GM20000 (cell line): ENCODE results near the gene SNRPN.
A peak's percentile ranks its signal among the peaks of the same experiment; 100 is the strongest.
"Not testable (repeated sequence)": the region's sequence is repeated elsewhere in the genome, so short reads cannot be mapped to it uniquely, and the experiment has no call there.

Source experiments
- DNase-seq: peaks from one replicate; pipeline ENCODE4 v3.0.0; 2012; ENCODE audit warnings: low spot score
- TF ChIP-seq, protein P1 (sequence below): IDR thresholded peaks from 2 replicates; pipeline ENCODE4 v1.5.1; 2012; ENCODE audit warnings: mild to moderate bottlenecking, control low read depth; ENCODE audit errors: extremely low read depth, missing control alignments

The SNRPN gene

DNA sequence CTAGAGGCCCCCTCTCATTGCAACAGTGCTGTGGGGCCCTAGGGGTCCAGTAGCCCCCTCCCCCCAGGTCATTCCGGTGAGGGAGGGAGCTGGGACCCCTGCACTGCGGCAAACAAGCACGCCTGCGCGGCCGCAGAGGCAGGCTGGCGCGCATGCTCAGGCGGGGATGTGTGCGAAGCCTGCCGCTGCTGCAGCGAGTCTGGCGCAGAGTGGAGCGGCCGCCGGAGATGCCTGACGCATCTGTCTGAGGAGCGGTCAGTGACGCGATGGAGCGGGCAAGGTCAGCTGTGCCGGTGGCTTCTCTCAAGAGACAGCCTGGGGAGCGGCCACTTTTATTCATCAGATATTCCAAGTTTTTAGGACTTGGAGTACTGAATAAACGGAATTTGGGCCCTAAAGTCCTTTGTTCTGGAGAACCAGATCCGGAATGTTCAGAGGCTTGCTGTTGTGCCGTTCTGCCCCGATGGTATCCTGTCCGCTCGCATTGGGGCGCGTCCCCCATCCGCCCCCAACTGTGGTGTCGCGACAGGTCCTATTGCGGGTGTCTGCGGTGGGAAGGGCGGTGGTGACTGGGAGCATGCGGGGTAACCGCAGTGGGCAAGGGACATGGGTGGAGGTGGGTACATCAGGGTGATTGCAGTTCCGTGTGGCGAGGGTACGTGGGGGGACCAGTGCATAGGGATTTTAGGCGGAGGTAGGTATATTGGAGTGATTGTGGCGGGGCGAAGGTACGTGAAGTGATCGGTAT lies at the start of gene SNRPN, which contains the start of gene SNURF:
TSS of gene SNRPN (plus strand) at position 205 of the 748 bp plus-strand sequence. CDS start 19,467 bp downstream, outside the sequence.
TSS of gene SNURF (plus strand) at position 205 of the 748 bp plus-strand sequence. CDS start at position 267, 62 bp downstream.
- peak; percentile 59 for DNase-seq
- TF ChIP-seq, protein P1, sequence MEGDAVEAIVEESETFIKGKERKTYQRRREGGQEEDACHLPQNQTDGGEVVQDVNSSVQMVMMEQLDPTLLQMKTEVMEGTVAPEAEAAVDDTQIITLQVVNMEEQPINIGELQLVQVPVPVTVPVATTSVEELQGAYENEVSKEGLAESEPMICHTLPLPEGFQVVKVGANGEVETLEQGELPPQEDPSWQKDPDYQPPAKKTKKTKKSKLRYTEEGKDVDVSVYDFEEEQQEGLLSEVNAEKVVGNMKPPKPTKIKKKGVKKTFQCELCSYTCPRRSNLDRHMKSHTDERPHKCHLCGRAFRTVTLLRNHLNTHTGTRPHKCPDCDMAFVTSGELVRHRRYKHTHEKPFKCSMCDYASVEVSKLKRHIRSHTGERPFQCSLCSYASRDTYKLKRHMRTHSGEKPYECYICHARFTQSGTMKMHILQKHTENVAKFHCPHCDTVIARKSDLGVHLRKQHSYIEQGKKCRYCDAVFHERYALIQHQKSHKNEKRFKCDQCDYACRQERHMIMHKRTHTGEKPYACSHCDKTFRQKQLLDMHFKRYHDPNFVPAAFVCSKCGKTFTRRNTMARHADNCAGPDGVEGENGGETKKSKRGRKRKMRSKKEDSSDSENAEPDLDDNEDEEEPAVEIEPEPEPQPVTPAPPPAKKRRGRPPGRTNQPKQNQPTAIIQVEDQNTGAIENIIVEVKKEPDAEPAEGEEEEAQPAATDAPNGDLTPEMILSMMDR = no peak

GRCh38 chr15:24916305-24917009 lies 38.3 kb upstream of the SNRPN start:
- TF ChIP-seq, protein P1 = no peak
- no peak for DNase-seq

- no peak for DNase-seq
- TF ChIP-seq, protein P1 = no peak
Measured at GRCh38 chr15:24917431-24917830, 37.4 kb upstream of the SNRPN start.

DNA sequence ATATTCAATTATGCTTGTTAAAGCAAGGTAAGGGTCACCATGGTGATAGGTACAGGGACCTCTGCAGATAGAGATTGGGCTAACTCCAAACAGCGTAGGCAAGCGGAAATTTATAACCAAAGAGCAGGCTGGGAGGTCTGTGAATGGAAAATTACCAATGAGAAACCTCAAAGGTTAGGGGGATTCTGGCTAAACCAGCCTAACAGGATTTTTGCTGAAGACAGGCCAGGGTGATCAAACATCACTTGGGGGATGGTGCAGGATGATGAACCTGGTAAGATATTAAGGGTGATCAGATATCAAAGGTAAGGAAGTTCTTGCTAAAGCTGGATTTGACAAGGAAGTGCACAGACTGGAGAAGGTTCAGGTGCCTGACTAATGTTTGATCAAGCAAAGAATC lies 35.3 kb upstream of the SNRPN start:
- DNase-seq = no peak
- TF ChIP-seq, protein P1 = no peak

DNA sequence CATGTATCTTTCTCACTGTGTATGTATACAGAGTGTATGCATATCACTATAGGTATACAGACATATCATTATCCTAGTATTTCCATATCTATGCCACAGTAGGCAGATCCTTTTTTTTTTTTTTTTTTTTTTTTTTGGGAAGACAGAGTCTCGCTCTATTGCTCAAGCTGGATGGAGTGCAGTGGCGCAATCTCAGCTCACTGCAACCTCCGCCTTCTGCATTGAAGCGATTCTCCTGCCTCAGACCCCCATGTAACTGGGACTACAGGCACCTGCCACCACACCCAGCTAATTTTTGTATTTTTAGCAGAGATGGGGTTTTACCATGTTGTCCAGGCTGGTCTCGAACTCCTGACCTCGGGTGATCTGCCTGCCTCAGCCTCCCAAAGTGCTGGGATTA lies 32.0 kb upstream of the SNRPN start:
- not testable (repeated sequence) for DNase-seq

DNA sequence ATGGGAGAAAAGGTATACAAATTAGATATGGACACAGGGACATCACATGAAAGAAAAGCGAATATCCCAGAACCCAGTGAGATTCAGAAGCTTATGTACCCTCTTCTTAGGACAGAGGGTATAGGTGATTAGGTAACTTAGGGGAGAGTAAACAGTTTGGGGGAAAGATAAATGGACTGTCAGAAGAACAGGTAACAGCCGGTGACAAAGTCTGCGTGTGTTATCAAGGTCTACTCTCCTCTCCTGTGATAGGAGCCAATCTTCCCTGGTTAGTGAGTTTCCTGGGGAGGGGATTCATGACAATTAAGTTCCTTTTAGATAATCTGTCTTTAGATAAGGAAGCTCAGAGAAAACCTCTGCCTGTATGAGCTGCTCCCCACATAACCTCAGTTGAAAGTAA lies 30.6 kb upstream of the SNRPN start:
- TF ChIP-seq, protein P1 = no peak
- DNase-seq = no peak

GRCh38 chr15:24924621-24925020 lies 30.2 kb upstream of the SNRPN start:
- TF ChIP-seq, protein P1 = no peak
- DNase-seq = no peak

GRCh38 chr15:24931874-24932732 lies 22.7 kb upstream of the SNRPN start:
- DNase-seq = not testable (repeated sequence)
